K562 (cell line): ENCODE data around the gene ASMTL. TPM values are rescaled to one million over a fixed set of nuclear protein-coding genes. Genes with fewer than 3 reads are reported as not detected.

Source experiments
- BRCA1 ChIP-seq, 2 experiments: fragments of 450-650 bp in 1 of 2; sonication (generic) in 1 of 2; formaldehyde crosslinking in 1 of 2; IDR thresholded peaks; 2 replicates each; pipeline versions ENCODE4 v1.5.0 to v1.6.1; 2017 to 2020; ENCODE audit warnings: mild to moderate bottlenecking in 1 of 2, missing genetic modification reagents in 1 of 2
- ETV5 ChIP-seq: sonication (generic); formaldehyde crosslinking; IDR thresholded peaks from 2 replicates; pipeline ENCODE4 v1.4.0; 2020; ENCODE audit warnings: low read depth, mild to moderate bottlenecking, missing genetic modification reagents
- NRF1 ChIP-seq, 2 experiments: fragments of 450-650 bp; IDR thresholded peaks in 1 of 2; conservative IDR thresholded peaks in 1 of 2; 2 replicates each; pipeline ENCODE4 v1.6.1; 2014; ENCODE audit warnings: mild to moderate bottlenecking in 2 of 2
- RERE ChIP-seq: sonication (generic); formaldehyde crosslinking; IDR thresholded peaks from 2 replicates; pipeline ENCODE4 v1.8.0; 2023; ENCODE audit warnings: missing genetic modification reagents, mild to moderate bottlenecking, borderline replicate concordance
- SRSF9 ChIP-seq: fragments of 200-400 bp; formaldehyde crosslinking; IDR thresholded peaks from 2 replicates; pipeline ENCODE4 v1.6.1; 2017; ENCODE audit warnings: low read depth, low read length, borderline replicate concordance
- TOE1 ChIP-seq, 2 experiments: fragments of 450-650 bp in 1 of 2; sonication (generic) in 1 of 2; formaldehyde crosslinking in 1 of 2; IDR thresholded peaks; 2 replicates each; pipeline versions ENCODE4 v1.7.1 to v1.8.0; 2016 to 2022; ENCODE audit warnings: borderline replicate concordance in 2 of 2, mild to moderate bottlenecking in 2 of 2, antibody characterized with exemption in 1 of 2, inconsistent platforms in 1 of 2, low read depth in 1 of 2, missing genetic modification reagents in 1 of 2, moderate library complexity in 1 of 2
- ZMIZ1 ChIP-seq, 2 experiments: fragments of 150-350 bp in 1 of 2; IDR thresholded peaks; 2 replicates each; pipeline ENCODE4 v1.6.1; 2012 to 2016; ENCODE audit warnings: low read depth in 2 of 2, low read length in 2 of 2, mild to moderate bottlenecking in 1 of 2, moderate library complexity in 1 of 2
- ZNF699 ChIP-seq: fragments of 250-450 bp; sonication (Bioruptor Pico); IDR thresholded peaks from 2 replicates; pipeline ENCODE4 v1.8.0; 2021; ENCODE audit warnings: mild to moderate bottlenecking, moderate library complexity; ENCODE audit not compliant: insufficient replicate concordance
- polyA plus RNA-seq, 8 experiments: library from polyadenylated mRNA; depleted of rRNA in 4 of 8; stranded (reverse) in 5 of 8; unstranded in 3 of 8; fragments of >200 nt; fragmentation: Nextera tagmentation in 2 of 8; fragmentation: Illumina TruSeq in 1 of 8; extraction: Ambion mirVana in 2 of 8; extraction: Trizol in 1 of 8; gene quantifications; 2 replicates each; pipeline versions ENCODE4 v1.2.1 to v1.2.3, GENCODE V29; 2011 to 2014; ENCODE audit warnings: inconsistent platforms in 1 of 8, missing spikeins in 1 of 8
- total RNA-seq, 7 experiments: library from RNA; depleted of rRNA in 6 of 7; stranded (reverse); fragments of >200 nt in 6 of 7; fragmentation: Illumina TruSeq in 2 of 7; extraction: Trizol in 2 of 7; gene quantifications; 2 replicates each; pipeline versions ENCODE4 v1.2.1 to v1.2.3, GENCODE V29; 2011 to 2021; ENCODE audit warnings: low replicate concordance in 1 of 7
- TF ChIP-seq, protein P1 (sequence below): fragments of 250-450 bp; sonication (Bioruptor Pico); IDR thresholded peaks from 2 replicates; pipeline ENCODE4 v1.8.0; 2022; ENCODE audit warnings: moderate library complexity, mild to moderate bottlenecking, inconsistent platforms
- TF ChIP-seq, protein P2 (sequence below), 2 experiments: fragments of 450-650 bp in 1 of 2; IDR thresholded peaks; 2 replicates each; pipeline ENCODE4 v1.6.1; 2011 to 2017; ENCODE audit warnings: low read depth in 2 of 2, antibody characterized with exemption in 1 of 2, borderline replicate concordance in 1 of 2, low read length in 1 of 2, mild to moderate bottlenecking in 1 of 2, mixed read lengths in 1 of 2; ENCODE audit not compliant: control insufficient read depth in 1 of 2

Gene ASMTL
- total and polyA plus RNA-seq, 9 of the 15 experiments (the other 6 are each of a cell fraction or from before 2014, with no cell fraction given), result 0.56 to 20.6 (median 7.6) TPM

- no peak for TF ChIP-seq RERE
- TF ChIP-seq ETV5, result no peak
- TF ChIP-seq, protein P1, sequence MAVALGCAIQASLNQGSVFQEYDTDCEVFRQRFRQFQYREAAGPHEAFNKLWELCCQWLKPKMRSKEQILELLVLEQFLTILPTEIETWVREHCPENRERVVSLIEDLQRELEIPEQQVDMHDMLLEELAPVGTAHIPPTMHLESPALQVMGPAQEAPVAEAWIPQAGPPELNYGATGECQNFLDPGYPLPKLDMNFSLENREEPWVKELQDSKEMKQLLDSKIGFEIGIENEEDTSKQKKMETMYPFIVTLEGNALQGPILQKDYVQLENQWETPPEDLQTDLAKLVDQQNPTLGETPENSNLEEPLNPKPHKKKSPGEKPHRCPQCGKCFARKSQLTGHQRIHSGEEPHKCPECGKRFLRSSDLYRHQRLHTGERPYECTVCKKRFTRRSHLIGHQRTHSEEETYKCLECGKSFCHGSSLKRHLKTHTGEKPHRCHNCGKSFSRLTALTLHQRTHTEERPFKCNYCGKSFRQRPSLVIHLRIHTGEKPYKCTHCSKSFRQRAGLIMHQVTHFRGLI, result no peak
- no peak; a peak in 1 of 4 replicates for TF ChIP-seq ZMIZ1 (IDR thresholded peaks at IDR 0.05; ENCODE audit: low read depth in 2 of 2, low read length in 2 of 2)
- TF ChIP-seq, protein P2, sequence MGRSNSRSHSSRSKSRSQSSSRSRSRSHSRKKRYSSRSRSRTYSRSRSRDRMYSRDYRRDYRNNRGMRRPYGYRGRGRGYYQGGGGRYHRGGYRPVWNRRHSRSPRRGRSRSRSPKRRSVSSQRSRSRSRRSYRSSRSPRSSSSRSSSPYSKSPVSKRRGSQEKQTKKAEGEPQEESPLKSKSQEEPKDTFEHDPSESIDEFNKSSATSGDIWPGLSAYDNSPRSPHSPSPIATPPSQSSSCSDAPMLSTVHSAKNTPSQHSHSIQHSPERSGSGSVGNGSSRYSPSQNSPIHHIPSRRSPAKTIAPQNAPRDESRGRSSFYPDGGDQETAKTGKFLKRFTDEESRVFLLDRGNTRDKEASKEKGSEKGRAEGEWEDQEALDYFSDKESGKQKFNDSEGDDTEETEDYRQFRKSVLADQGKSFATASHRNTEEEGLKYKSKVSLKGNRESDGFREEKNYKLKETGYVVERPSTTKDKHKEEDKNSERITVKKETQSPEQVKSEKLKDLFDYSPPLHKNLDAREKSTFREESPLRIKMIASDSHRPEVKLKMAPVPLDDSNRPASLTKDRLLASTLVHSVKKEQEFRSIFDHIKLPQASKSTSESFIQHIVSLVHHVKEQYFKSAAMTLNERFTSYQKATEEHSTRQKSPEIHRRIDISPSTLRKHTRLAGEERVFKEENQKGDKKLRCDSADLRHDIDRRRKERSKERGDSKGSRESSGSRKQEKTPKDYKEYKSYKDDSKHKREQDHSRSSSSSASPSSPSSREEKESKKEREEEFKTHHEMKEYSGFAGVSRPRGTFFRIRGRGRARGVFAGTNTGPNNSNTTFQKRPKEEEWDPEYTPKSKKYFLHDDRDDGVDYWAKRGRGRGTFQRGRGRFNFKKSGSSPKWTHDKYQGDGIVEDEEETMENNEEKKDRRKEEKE (IDR thresholded peaks at IDR 0.05; ENCODE audit: borderline replicate concordance in 1 of 2, control insufficient read depth in 1 of 2, low read depth in 2 of 2, low read length in 1 of 2), result no peak
- no peak for TF ChIP-seq BRCA1 (IDR thresholded peaks at IDR 0.05)
- TF ChIP-seq BRCA1 (CRISPR knock-in tag; IDR thresholded peaks at IDR 0.05), result no peak
- no peak for TF ChIP-seq SRSF9
- no peak for TF ChIP-seq ZNF699 (CRISPR knock-in tag)
- TF ChIP-seq TOE1 (IDR thresholded peaks at IDR 0.05; ENCODE audit: borderline replicate concordance), result no peak
- no peak for TF ChIP-seq TOE1 (CRISPR knock-in tag; IDR thresholded peaks at IDR 0.05; ENCODE audit: borderline replicate concordance, low read depth)
- peak in 1 of 2 experiments; percentile 15; a peak in 1 of 4 replicates for TF ChIP-seq NRF1 (conservative IDR thresholded peaks at IDR 0.05 in 1 of 2, IDR thresholded peaks at IDR 0.05 in 1 of 2)
These were observed 25.2 kb upstream of the ASMTL start (continued) for GRCh38 chrX:1477801-1478458.
